GM12878 (cell line): ENCODE data around the gene ZNF559. TPM values are rescaled to one million over a fixed set of nuclear protein-coding genes. Genes with fewer than 3 reads are reported as not detected.

Experiments used
- ATAC-seq: fragments of 200-7000 bp; cut with Tn5 transposase; 3 replicates; pipeline ENCODE4 v1.9.1; 2020; ENCODE audit warnings: mild to moderate bottlenecking, moderate library complexity
- BruUV-seq: library from RNA; stranded (reverse); fragments of 400-500 nt; replicated peaks from 2 replicates; lab custom pipeline; 2021; lab: Mats Ljungman, UMichigan
- CTCF ChIA-PET: fragments of 300-600 bp; sonication (Branson Sonifier 250); formaldehyde crosslinking; extraction: SDS; loops from one replicate; lab custom pipeline; 2021; ENCODE audit warnings: inconsistent platforms; lab: Yijun Ruan, JAX
- POLR2A ChIA-PET: fragments of 350-600 bp; formaldehyde crosslinking; extraction: SDS; loops from one replicate; lab custom pipeline; 2021; ENCODE audit warnings: inconsistent platforms; lab: Charles Lee
- RAD21 ChIA-PET: fragments of 300-600 bp; sonication (Branson Sonifier 250); formaldehyde crosslinking; loops from one replicate; lab custom pipeline; 2023; ENCODE audit warnings: antibody characterized with exemption; ENCODE audit not compliant: unreplicated experiment; lab: Charles Lee
- SMC1A ChIA-PET: fragments of 300-600 bp; sonication (Branson Sonifier 250); formaldehyde crosslinking; loops from one replicate; lab custom pipeline; 2023; ENCODE audit not compliant: unreplicated experiment, uncharacterized antibody; lab: Charles Lee
- DNase-seq: peaks from one replicate; pipeline ENCODE4 v3.0.0-alpha.2; 2011; ENCODE audit warnings: low read depth, low spot score
- FAIRE-seq: peaks from 3 replicates; lab custom pipeline; 2011; peaks lifted over from hg19 to GRCh38; lab: Jason Lieb, UNC
- H2AFZ ChIP-seq: 2 replicates; pipeline ENCODE4 v1.6.0; 2011; ENCODE audit warnings: low read depth, low read length, control low read depth; ENCODE audit not compliant: control insufficient read depth
- H3K27ac ChIP-seq: 2 replicates; pipeline ENCODE4 v1.5.1; 2011; ENCODE audit warnings: control low read depth; ENCODE audit not compliant: control insufficient read depth, insufficient read depth
- H3K27me3 ChIP-seq, 2 experiments: replicated peaks in 1 of 2; 2 replicates each; pipeline versions ENCODE4 v1.6.0 to v1.6.1; 2011; ENCODE audit warnings: low read length in 1 of 2; ENCODE audit not compliant: control insufficient read depth in 2 of 2, insufficient read depth in 2 of 2
- H3K36me3 ChIP-seq, 2 experiments: 2 replicates each; pipeline ENCODE4 v1.5.1; 2011; ENCODE audit warnings: low read length in 1 of 2; ENCODE audit not compliant: control insufficient read depth in 2 of 2, insufficient read depth in 2 of 2
- H3K4me1 ChIP-seq: 2 replicates; pipeline ENCODE4 v1.6.1; 2011; ENCODE audit warnings: mild to moderate bottlenecking, low read length, moderate library complexity, mixed read lengths; ENCODE audit not compliant: control insufficient read depth, insufficient read depth
- H3K4me2 ChIP-seq: 2 replicates; pipeline ENCODE4 v1.6.0; 2011; ENCODE audit warnings: control low read depth; ENCODE audit not compliant: control insufficient read depth, insufficient read depth
- H3K4me3 ChIP-seq: fragments of 200-600 bp; sonication (generic); 2 replicates; pipeline ENCODE4 v1.5.1; 2016
- H3K79me2 ChIP-seq: 2 replicates; pipeline ENCODE4 v1.6.0; 2011; ENCODE audit warnings: low read length; ENCODE audit not compliant: control insufficient read depth, insufficient read depth
- H3K9ac ChIP-seq: 2 replicates; pipeline ENCODE4 v1.8.0; 2011; ENCODE audit warnings: low read length, control low read depth, mixed read lengths; ENCODE audit not compliant: control insufficient read depth, insufficient read depth
- H3K9me3 ChIP-seq: replicated peaks from 3 replicates; pipeline ENCODE4 v1.5.1; 2011; ENCODE audit warnings: mild to moderate bottlenecking, low read length; ENCODE audit not compliant: control insufficient read depth, insufficient read depth
- H4K20me1 ChIP-seq: 2 replicates; pipeline ENCODE4 v1.6.0; 2011; ENCODE audit not compliant: control insufficient read depth, insufficient read depth
- BCLAF1 ChIP-seq: fragments of 450-650 bp; IDR thresholded peaks from 2 replicates; pipeline ENCODE4 v1.6.1; 2017; ENCODE audit warnings: antibody characterized with exemption, mild to moderate bottlenecking, moderate library complexity
- BRCA1 ChIP-seq: IDR thresholded peaks from 2 replicates; pipeline ENCODE4 v1.6.1; 2011; ENCODE audit warnings: low read depth, low read length, improper control_type of control experiment
- E2F4 ChIP-seq: IDR thresholded peaks from 2 replicates; pipeline ENCODE4 v1.6.1; 2012; ENCODE audit warnings: low read depth, low read length, improper control_type of control experiment
- EP300 ChIP-seq, 2 experiments: fragments of 150-350 bp in 1 of 2; IDR thresholded peaks; 2 replicates each; pipeline ENCODE4 v1.6.1; 2011 to 2012; ENCODE audit warnings: low read depth in 2 of 2, low read length in 2 of 2, borderline replicate concordance in 1 of 2, improper control_type of control experiment in 1 of 2, inconsistent platforms in 1 of 2; ENCODE audit not compliant: control insufficient read depth in 1 of 2
- HDAC2 ChIP-seq: fragments of 200-600 bp; sonication (generic); IDR thresholded peaks from 2 replicates; pipeline ENCODE4 v1.6.1; 2017
- LARP7 ChIP-seq: fragments of 450-650 bp; IDR thresholded peaks from 2 replicates; pipeline ENCODE4 v1.6.1; 2017; ENCODE audit warnings: mild to moderate bottlenecking
- MLLT1 ChIP-seq: fragments of 450-650 bp; IDR thresholded peaks from 2 replicates; pipeline ENCODE4 v1.6.1; 2016; ENCODE audit warnings: mild to moderate bottlenecking
- NFYB ChIP-seq: IDR thresholded peaks from 2 replicates; pipeline ENCODE4 v1.6.1; 2011; ENCODE audit warnings: low read depth, mild to moderate bottlenecking, low read length, improper control_type of control experiment, moderate library complexity; ENCODE audit not compliant: insufficient read depth
- NR2C1 ChIP-seq: fragments of 450-650 bp; IDR thresholded peaks from 2 replicates; pipeline ENCODE4 v1.6.1; 2017; ENCODE audit warnings: antibody characterized with exemption, mild to moderate bottlenecking, moderate library complexity
- POU2F2 ChIP-seq: IDR thresholded peaks from 3 replicates; pipeline ENCODE4 v1.6.1; 2011; ENCODE audit warnings: low read depth, mild to moderate bottlenecking, low read length, borderline replicate concordance
- SKIL ChIP-seq: fragments of 450-650 bp; IDR thresholded peaks from 2 replicates; pipeline ENCODE4 v1.6.1; 2017; ENCODE audit warnings: mild to moderate bottlenecking, low read depth, inconsistent platforms; ENCODE audit not compliant: poor library complexity, severe bottlenecking
- STAT3 ChIP-seq: IDR thresholded peaks from 2 replicates; pipeline ENCODE4 v1.6.1; 2011; ENCODE audit warnings: low read depth, low read length, improper control_type of control experiment
- USF2 ChIP-seq: IDR thresholded peaks from 2 replicates; pipeline ENCODE4 v1.6.1; 2011; ENCODE audit warnings: low read depth, low read length, improper control_type of control experiment, borderline replicate concordance
- ZNF24 ChIP-seq: fragments of 450-650 bp; IDR thresholded peaks from 2 replicates; pipeline ENCODE4 v1.6.1; 2017; ENCODE audit warnings: antibody characterized with exemption, mild to moderate bottlenecking
- ZSCAN29 ChIP-seq: fragments of 450-650 bp; IDR thresholded peaks from 2 replicates; pipeline ENCODE4 v1.6.1; 2017; ENCODE audit warnings: mild to moderate bottlenecking, moderate library complexity
- WGBS: methylation state at CpG from one replicate; pipeline ENCODE4 v1.1.6; 2016; ENCODE audit warnings: low lambda C conversion rate; ENCODE audit not compliant: insufficient replicate concordance, insufficient coverage; ENCODE audit errors: missing lambda C conversion rate; 5-methylcytosine and 5-hydroxymethylcytosine counted together
- in situ Hi-C: fragments of 300-500 bp; cut with MboI; formaldehyde crosslinking; loops from 9 replicates; pipeline ENCODE4 v1.14.3; 2018; ENCODE audit warnings: mixed read lengths
- intact Hi-C: fragments of 100-400 bp; cut with micrococcal nuclease; formaldehyde crosslinking; loops from one replicate; pipeline ENCODE4 v1.14.2; 2022; ENCODE audit not compliant: unreplicated experiment
- polyA plus RNA-seq, 11 experiments: library from polyadenylated mRNA; depleted of rRNA in 4 of 11; unstranded in 6 of 11; stranded (reverse) in 5 of 11; fragments of >200 nt; fragmentation: Nextera tagmentation in 4 of 11; fragmentation: Illumina TruSeq in 1 of 11; extraction: Ambion mirVana in 4 of 11; extraction: Trizol in 1 of 11; gene quantifications; 1 replicate in 1 of 11; 2 replicates in 10 of 11; pipeline versions ENCODE4 v1.2.1 to v1.2.3, GENCODE V29; 2011 to 2016; ENCODE audit warnings: inconsistent platforms in 2 of 11, missing spikeins in 2 of 11, low read depth in 1 of 11
- total RNA-seq, 4 experiments: library from RNA; depleted of rRNA in 3 of 4; stranded (reverse); fragments of >200 nt in 3 of 4; fragmentation: Illumina TruSeq in 1 of 4; extraction: Trizol in 1 of 4; gene quantifications; 2 replicates each; pipeline versions ENCODE4 v1.2.1 to v1.2.3, GENCODE V29; 2013 to 2021

Gene ZNF559
- total and polyA plus RNA-seq, 10 of the 15 experiments (the other 5 are each of a cell fraction or from before 2014, with no cell fraction given): 4.4 to 13.8 (median 9.8) TPM

DNA sequence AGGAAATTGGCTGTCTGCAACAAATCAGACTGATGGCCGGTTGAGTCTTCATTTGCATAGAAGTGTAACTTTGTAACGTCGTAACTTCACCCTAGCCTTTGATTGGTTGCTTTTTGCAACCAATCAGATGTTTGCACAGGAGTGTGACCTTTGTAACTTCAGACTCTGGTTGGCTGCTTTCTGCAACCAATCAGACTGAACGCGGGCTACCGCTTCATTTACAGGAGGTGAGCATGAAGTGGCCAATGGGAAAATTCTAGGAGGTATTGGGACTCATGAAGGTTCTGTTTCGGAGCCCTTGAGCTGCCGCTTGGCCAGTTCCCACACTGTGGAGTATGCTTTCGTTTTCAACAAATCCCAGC lies 441 bp upstream of the ZNF559 start:
- ATAC-seq (peak; percentile 64), FAIRE-seq (no peak), DNase-seq (peak; percentile 32)
- Histone ChIP-seq H3K9ac (peak overlapping the region; percentile 45; the same call in 1 of the 2 replicates), H3K36me3 (no peaks in the 10 kb centered on the region), H3K27me3 (no peaks in the 10 kb centered on the region), H3K4me2 (peak overlapping the region; percentile 96), H3K27ac (peak overlapping the region; percentile 51), H3K9me3 (peaks cover 6% of the 10 kb centered on the region; the same call in 2 of the 3 replicates), H3K79me2 (no peaks in the 10 kb centered on the region; the same call in 1 of the 2 replicates), H3K4me1 (peaks cover 3% of the 10 kb centered on the region; the same call in 1 of the 2 replicates), H3K4me3 (peak overlapping the region; percentile 61), H4K20me1 (no peaks in the 10 kb centered on the region), H2AFZ (peak overlapping the region; percentile 86)
- no TSS peak for BruUV-seq
- ChIA-PET RAD21 (interaction anchor here (0.5 to 1.1 kb wide), 2 partner anchors 111 to 352 kb away, joined by 3 read pairs; partner anchors contain the start of gene ZNF266), POLR2A (interaction anchor here (0.5 to 0.8 kb wide), 2 partner anchors 15 to 1104 kb away, joined by 3 to 4 read pairs; no protein-coding TSS in a partner anchor), CTCF (interaction anchor here (0.8 to 1.8 kb wide), 4 partner anchors 10 to 112 kb away, joined by 3 to 8 read pairs (median 4); partner anchors contain the start of gene ZNF266), SMC1A (interaction anchor here (0.9 to 1.2 kb wide), 2 partner anchors 13 to 112 kb away, joined by 3 to 4 read pairs; partner anchors contain the start of genes ZNF266 and ZNF699)
- in situ Hi-C loops: loop anchor here (10.0 kb wide), 1 partner anchor 471 kb away; no protein-coding TSS in a partner anchor
- under 1% methylated on average over 9 of the region's 9 CpGs for WGBS
- intact Hi-C loops: no loop called here
- TF ChIP-seq LARP7: no peak
- no peak for TF ChIP-seq BRCA1
- no peak for TF ChIP-seq EP300 (IDR thresholded peaks at IDR 0.05; ENCODE audit: borderline replicate concordance in 1 of 2, control insufficient read depth in 1 of 2, low read depth in 2 of 2, low read length in 2 of 2)
- no peak for TF ChIP-seq HDAC2
- TF ChIP-seq MLLT1: no peak
- no peak for TF ChIP-seq SKIL
- no peak for TF ChIP-seq BCLAF1
- TF ChIP-seq USF2: no peak
- peak; percentile 71 for TF ChIP-seq NFYB
- TF ChIP-seq E2F4: no peak
- TF ChIP-seq ZNF24: no peak
- TF ChIP-seq STAT3: no peak
- TF ChIP-seq POU2F2: peak; percentile 46; the same call in 1 of the 3 replicates
- TF ChIP-seq ZSCAN29: no peak
- TF ChIP-seq NR2C1: 0 out of 2 replicates have a peak, but pooled peaks have one; percentile 26
